Activated CD4-positive, alpha-beta T cell treated with anti-CD3 and anti-CD28 coated beads for 1 hour (primary cell): ENCODE measurements around the gene CAMK2A.

Experiments
- DNase-seq: peaks from one replicate; pipeline ENCODE4 v3.0.0-alpha.2; 2020

Gene CAMK2A

DNA sequence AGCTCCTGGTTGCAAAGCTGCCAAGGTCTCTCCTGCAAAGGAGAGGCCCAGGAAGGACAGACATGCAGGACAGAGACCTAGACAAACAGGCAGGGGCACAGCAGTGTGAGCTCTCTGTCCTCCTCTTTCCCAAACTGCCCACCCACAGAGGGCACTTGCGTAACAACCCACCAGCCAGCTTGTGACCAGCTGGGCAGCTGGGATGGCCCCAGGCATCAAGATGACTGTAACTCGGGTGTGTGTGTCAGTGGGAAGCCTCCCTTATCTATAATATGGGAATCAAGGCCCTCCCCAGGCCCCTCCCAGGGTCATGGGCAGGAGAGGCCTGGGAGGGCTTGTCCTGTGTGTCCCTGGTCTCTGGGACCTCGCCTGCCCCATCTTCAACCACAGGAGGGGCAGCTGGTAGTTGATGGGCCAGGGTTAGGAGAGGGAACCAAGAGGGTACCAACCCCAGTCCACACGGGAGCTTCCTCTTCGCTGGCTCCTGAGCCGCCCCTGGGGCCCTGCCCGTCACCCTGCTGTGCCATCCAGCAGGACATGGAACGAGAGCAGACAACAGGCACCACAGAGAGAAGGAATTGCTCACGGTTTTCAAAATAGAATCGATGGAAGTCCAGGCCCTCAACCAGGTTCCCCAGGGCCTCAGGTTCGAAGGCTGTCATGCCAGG lies 61.8 kb downstream of the CAMK2A start:
- no peak for DNase-seq

DNA sequence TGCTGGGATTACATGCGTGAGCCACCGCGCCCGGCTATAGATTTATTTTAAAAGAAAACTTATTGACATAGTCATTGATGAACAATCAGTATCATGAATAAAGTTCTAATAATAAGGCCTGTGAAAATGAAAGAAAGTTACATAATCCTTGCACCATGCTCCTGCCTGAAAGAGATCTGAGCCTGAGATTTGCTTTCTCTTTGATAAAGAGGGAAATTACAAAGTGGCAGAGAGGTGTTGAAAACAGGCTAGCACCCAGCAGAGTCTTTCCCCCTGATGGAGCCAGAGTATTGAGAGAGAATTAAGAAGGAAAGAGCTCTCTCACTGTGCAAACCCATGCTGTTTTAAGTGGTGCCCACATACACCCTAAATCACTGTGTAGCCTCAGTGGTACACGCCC lies 62.5 kb downstream of the CAMK2A start:
- DNase-seq = no peak

DNA sequence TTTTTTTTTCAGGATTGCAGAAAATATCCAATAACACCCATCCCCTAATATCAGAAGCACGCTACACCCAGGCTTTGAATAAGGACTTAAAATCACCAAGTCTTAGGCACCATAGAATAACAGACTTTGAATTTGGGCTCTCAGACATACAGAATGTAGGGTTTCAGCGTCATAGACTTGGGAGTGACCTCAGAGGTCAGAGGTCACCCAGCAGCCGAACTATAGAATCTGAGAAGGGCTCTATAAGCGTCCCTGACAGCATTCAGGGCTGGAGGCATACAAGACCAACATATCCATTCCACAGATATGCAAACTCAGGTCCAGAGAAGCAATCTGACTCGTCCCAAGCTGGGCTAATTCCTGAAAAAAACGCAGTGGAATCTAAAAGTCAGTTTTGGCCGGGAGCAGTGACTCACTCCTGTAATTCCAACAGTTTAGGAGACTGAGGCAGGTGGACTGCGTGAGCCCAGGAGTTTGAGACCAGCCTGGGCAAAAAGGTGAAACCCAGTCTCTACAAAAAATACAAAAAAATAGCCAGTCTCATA lies 65.0 kb downstream of the CAMK2A start:
- no peak for DNase-seq

DNA sequence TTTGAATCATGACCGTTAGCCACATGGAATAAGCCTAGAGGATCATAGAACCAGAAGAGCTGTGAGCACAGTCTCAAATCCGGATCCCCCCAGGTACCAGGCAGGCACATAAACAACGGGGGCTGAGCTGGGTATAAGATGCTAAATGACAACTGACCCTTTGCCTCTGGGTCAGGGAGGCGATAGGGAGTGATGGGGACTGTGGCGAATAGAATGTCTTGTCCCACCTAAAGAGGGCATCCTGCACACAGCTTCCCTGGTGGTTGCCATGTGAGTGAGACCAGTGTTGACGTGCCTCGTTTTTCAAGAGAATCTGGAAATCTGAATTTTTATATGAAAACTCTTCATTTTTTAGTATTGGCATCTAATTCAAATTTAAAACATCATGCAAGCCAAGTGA lies 66.1 kb downstream of the CAMK2A start:
- no peak for DNase-seq

DNA sequence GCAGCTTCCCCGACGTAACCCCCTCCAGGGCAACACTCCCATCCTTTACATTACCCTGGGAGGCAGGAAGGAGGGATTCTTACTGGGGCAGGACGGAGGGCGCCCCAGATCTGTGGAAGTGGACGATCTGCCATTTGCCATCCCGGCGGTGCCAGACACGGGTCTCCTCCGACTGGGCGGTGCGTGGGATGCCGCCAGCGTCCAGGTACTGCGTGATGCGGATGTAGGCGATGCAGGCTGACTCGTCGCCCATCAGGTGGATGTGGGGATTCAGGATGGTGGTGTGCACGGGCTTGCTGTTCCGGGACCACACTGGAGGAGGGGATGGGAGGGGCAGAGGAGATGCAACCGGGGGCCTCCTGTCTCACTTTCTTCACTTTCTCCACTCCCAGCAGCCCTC lies 66.7 kb downstream of the CAMK2A start:
- no peak for DNase-seq

DNA sequence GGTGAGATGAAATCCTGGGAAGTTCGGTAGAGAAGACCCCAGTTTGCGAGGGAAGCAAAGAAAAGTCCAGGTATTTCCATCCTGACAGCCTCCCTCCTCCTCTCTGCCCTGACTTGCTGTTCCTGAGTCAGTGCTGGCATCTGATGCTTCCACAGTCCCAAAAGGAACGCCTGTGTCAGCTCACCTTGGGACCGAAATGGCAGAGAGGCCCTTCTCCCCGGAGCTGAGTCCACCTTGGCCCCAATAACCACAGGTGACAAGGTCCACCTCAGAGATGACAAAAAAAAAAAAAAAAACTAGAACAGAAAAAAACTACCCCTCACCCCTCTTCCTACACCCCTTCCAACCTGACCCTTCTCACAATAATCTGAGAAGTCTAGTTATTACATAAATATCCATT lies 68.1 kb downstream of the CAMK2A start:
- DNase-seq = no peak

DNA sequence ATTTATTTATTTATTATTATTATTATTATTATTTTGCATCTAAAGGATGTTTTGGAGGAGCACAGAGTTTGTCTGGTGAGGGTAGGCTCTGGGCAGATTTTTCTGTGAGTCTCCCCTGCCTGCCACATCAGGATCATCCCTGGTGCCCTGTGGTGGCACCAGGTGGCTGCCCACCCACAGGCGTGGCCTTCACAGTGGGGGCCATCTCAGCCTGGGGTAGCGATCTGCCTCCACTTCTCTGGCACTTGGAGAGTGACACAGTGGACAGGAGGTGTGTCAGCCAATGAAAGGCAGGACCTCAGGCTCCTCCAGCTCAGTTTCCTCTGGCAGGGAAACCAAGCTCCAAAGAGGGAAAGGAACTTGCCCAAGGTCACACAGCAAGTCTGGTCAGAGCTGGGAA lies 69.7 kb downstream of the CAMK2A start:
- no peak for DNase-seq

DNA sequence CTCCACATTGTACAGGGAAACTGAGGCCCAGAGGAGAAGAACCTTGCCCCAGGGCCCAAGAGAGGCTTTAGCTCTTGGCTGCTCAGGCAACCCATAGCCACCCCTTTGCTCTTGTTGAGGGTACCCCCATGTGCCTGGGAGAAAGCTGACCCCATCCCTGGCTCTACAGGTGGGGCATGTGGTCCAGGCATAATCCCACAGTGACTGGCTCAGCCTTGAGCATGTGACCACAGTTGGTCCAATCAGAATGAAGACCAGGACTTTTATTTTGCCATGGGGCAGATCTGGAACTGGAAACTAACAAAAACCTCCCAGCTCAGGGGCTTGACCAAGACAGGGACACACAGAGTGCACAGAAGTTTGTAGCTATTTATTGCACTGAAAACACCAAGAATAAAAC lies 70.4 kb downstream of the CAMK2A start:
- DNase-seq = no peak

DNA sequence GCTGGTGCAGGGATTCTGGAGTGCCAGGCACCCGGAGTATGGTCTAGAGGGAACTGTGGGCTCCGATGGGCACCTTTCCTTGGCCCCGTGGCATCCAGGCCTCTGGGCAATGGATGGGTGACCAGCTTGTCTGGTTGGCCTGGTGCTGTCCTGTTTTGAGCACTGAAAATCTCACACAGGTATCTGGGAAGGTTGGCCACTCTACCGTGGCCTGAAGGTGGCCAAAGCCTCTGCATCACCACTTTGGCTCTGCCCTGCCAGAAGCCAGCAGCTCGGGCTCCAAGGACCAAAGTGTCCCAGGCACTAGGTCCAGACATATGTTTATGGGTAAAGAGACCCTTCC lies 70.9 kb downstream of the CAMK2A start:
- no peak for DNase-seq

DNA sequence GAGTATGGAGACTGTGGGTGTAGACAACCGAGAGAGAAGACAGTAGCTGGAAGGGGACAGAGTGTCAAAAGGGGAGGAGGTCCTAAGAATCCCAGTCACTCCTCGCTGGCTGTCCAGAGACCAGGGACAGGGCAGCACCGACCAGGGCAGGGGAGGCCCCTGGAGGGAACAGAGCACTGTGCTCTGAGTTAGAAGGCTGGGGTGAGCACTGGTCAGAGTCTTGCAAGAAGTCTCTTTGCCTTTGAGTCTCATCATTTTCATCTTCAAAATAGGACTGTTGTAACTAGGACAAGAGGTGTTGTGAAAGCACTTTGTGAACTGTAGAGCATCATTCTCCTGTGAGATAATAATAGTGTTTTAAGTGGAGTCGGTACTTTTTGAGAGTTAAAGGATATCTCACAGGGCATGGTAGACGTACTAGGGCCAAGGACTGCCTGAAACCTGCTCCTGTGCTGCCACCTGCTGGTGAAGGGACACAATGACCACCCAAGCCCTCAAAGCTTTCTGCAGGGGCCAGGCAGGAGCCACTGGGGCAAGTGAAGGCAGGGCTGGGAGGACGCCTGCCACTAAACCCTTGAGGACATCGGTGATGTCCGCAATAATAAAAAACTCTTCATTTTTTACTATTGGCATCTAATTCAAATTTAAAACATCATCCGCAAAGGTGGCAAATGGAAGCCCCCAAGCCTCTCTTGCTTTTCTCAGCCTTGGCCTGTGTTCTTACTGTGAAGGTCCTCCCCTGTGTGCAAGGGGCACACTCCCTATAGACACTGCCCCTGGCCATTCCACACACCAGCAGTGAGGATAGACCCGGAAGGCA lies 71.5 kb downstream of the CAMK2A start:
- peak; percentile 64 for DNase-seq

DNA sequence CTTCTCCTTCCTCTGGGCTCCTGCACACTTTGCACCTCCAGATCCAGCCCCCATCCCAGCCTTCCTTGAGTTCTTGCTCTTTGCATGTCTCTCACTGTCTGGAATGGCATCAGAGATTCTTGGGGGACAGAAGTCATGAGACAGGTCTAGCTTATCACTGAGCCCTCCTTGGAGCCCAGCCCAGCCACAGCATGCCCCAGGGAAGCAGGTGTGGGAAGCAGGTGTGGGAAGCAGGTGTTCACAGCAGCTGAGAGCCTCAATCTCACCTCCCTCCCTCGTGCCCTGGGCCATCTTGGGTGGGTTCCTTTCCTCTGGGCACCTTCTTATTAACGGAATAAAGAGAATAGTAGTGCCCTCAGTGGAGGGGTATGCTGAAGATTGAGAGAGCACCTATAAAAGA lies 72.5 kb downstream of the CAMK2A start:
- no peak for DNase-seq

DNA sequence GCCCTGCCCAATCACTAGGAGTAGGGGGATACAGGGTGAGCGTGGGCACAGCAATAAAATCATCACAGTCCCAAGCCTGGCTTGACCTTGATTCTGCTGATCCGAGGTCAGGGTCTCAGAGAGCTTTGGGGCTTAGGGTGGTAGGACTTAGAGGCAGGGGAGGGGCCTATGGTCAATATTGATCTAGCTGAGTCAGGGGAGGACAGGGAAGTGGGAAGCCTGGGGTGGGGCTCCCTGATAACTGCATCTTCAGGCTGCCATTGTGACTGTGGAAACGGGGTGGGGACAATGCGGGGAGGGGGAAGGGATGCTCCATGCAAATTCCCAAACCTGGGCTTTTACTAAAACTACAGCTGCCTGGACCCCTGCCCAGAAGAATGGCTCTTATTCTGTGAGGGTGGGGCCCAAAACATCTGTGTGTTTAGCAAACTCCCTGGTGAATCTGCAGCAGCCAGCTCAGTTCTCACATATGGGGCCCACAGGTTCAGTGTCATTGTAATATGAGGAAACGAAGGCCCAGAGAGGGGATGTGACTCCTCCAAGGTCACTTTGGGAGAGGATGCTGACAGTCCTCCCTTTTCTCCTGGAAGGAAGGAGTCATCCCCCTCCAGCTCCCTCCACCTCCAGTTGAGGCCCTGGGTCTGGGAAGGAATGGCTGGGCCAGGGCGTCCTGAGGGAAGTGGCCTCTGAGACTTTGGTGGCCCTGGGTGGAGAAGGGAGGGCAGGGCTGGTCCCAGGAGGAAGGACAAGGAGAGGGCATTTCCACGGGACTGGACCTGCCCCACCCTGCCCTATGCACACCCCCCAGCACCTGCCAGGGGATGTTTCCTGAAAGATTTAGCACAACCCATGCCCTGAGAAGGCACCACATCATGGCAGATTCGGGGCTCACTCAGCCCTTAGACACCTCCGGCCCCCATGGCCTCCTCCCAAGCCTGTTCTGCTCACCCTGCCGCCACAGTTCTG lies 73.3 kb downstream of the CAMK2A start:
- no peak for DNase-seq

DNA sequence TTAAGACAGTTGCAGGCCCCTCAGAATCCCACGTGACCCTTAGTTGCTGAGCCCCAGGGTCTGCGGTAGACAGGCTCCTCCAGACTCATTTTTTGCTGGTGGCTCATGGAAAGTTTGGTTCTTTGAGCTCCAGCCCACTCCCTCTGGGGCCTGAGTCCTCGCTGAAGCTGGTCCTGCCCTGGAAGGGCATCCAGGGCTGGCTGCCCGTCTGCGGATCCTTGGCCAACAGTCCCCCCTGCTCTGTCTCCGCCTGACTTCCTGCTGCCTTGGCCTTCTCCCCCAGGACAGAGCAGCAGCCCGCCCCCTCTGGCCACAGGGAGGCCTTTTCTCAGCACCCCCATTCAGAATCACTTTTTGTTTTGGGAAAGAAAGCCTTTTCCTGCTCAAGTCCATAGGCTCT lies 75.3 kb downstream of the CAMK2A start:
- DNase-seq = no peak

DNA sequence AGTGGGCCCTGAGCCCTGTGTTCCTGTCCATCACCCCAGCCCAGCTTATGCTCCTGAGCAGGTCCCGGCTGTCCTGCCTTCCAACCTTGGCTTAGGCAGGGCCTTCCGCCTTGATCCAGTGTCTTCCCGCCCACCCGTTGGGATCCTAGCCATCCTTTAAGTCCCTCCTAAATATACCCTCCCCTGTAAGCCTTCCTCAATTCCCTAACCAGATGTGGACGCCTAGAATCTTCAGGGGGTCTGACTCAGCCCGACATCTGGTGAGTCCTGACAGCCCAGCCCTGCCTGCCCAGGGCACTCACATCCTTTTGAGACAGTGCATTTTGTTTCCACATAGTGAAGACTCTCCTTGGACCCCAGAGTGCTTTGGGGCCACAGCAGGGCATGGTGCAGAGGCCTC lies 76.0 kb downstream of the CAMK2A start:
- DNase-seq = no peak

DNA sequence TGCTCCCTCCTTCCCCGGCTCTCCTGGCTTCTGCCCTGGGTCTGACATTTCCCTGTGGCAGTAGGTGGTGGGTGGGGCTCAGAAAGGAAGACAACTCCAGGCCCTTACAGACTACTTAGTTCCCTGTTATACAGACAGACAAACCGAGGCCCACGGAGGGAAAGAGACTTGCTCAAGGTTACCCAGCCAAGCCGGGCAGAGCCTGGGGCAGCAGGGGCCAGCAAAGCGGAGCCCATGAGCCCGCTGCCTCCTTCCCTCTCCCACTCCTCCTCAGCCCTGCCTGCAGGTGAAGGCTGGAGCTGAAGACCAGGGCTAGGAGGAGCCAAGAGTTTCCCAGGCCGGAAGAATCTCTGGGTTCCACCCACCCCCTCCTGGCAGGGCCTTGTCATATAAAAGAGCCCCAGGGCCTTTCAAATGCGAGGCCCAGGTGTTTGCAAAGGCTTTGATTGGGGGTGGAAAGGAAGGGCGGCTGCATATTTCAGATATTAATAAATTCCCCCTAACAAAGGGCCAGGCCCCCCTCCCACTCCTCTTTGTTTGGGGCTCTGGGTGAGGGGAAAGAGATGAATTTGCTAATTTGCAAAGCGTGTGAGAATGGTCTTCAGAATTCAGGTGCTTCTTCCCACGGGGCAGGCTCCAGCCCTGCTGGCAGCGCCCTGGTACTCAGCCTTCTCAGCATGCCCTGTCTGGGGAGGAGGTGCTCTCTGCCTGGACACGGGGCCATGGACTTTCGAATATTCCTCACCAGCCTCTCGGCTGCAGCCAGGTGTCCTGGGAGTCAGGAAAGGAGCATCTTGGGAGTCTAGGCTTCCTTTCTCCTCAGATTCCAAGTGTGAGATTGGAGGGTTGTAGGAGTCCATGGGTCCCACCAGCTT lies 78.2 kb downstream of the CAMK2A start:
- DNase-seq = no peak

DNA sequence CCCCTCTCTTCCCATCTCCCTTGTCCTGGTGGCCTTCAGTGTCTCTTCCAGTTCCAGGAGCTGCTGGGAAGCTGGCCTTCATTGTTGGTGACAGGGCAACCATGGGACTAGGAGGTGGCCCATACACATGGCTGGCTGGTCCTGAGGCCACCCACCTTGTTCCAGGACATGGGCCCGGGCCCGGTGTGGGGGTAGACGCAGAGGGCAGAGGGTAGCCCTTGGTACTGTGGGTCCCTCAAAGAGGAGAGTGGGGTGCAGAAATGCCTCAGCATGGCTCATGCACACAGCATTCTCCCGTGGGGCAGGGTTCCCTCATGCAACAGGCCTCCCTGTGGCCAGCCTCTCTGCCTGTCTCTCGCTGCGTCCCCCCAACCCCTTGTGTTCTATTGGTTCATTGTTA lies 78.9 kb downstream of the CAMK2A start:
- no peak for DNase-seq

DNA sequence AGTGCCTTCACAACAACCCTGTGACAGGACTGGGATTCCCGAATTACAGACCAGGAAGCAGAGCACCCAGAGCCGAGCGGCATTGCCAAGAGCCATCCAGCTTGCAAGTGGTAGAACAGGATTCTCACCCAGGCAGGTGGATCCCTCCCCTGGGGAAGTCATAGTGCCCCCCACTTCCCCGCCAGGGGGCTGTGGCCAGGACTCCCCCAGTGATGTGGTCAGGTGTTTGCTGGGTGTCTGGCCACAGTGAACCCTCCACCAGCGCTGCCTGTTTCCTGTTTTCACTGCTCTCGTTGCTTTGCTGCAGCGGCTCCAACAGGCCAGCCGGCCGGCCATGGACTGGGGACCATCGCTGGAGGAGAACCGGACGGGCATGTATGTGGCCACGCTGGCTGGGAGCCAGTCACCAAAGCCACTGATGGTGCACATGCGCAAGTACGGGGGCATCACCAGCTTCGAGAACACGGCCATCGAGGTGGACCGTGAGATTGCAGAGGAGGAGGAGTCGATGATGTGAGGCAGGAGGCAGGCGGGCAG lies 80.4 kb downstream of the CAMK2A start:
- DNase-seq = no peak

DNA sequence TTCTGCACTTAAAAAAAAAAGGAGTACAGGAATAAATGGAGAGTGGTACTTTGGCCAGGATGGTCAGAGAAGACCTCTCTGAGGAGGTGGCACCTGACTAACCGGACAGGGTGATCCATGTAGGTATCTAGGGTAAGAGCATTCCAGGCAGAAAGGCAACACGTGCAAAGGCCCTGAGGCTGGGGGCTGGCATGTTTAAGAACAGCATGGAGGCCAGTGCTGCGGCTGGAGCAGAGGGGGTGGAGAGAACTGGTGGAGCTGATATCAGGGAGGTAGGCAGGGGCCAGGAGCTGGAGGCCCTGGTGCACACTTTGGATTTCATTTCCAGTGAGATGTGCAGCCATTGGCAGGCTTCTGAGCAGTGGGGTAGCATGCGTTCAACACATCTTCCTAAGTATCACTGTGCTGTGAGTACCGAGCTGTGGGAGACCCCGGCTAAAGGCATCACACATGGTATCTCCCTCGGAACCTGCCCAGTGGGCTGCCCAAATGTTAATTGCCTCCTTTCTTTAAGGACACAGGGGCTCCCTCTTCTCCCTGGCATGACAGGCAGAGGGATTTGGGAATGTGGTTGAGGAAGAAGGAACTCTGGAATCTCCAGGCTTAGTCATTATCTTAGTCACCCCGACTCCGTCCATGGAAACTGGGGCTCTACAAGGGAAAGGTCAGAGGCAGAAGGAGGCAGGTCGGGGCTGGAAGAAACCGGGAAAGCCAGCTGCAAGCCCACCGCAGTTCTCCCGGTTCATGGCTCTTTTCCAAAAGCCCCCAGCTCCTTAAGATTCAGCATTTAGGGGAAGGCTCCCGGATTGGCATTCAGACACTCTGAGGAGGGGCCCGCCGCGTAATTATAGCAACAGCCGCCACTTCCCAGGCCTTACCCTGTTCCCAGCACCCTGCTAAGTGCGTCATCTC lies 81.1 kb downstream of the CAMK2A start:
- no peak for DNase-seq

DNA sequence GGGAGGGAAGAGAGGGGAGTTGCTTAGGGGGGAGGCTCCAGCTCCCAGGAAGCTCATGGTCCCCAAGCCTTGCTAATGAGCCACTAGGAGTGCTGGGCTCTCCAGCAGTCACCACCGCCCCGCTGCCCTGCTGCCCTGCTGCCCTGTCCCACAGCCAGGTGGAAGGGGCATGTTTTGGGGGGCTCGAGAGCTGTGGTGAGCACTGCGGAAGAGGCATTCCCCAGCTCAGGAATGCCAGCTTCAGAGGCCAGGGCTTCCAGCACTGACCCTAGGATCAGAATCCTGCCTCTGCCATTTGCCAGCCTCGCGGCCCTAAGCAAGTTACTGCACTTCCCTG lies 82.8 kb downstream of the CAMK2A start:
- DNase-seq = no peak

DNA sequence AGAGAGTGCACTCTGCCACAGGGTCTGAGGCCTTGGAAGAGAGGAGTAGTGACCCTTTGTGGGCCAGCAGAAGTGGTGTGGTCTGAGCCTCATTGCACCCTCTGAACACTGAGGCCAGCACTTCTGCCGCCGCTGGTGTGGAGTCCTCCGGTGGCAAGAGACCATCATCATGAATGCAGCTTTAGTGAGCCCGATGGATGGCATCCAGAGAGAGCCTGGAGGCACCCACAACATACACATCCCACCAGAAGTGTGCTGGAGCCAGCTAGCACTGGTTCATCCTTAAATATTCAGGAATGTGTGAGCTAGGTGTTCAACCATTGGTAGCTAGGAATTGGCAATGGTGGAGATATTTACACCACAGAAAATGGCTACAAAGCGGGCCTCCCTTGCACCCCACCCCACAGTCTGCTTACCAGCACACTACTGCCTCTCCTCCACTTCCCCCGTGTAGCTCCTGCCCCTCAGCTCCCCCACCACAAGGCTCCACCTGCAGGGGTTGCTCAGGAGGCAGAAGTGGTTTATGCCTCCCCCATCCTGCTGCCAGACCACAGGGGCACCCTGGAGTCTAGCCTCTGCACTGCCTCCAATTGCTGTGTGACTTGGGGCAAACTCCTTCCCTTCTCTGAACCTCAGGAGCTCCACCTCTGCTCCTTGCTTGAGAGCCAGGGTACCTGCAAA lies 83.3 kb downstream of the CAMK2A start:
- DNase-seq = no peak

DNA sequence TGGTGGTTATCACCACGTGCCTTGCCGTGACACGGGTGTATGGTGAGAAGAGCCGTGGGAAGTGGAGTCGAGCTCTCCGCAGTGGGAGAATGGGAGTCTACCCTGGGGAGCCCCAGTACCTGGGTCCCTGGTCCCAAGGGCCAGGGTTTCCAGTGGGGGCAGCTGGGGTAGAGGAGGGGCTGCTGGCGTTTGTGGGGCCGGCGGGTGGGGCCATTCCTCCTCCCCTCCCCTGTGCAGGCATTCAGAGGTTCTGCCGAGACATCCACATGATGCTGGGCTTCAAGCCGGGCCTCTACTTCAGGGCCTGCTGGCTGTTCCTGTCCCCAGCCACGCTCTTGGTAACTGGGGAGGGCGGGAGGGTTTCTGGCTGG lies 85.0 kb downstream of the CAMK2A start:
- DNase-seq = no peak
